Measurements from ENCODE around the gene GPC6. TPM values are rescaled to one million over a fixed set of nuclear protein-coding genes. Genes with fewer than 3 reads are reported as not detected.

GPC6 gene
- total RNA-seq, 1 donor from 2014 or later = 13.8 TPM

DNA sequence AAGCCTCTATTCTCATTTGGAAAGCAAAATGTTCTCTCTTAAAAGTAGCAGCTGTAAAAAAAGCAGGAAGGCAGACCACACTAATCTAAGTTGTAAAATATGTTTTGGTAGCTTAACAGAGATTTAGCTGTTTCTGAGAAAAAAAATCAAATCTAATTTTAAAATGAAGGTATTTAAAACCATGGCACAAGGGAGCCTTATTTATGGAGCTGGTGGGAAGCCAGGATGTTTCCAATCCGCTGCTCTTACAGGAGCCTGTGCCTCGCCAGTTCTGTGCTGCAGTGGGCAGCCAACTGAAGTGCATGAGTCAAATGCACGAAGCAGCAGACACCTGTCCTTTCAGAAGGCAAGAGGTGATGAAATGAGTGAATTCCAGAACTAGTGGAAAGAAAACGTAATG, 28.2 kb downstream of the GPC6 start:
- no peak overlapping the region for H3K4me3 ChIP-seq
- TF ChIP-seq POLR2AphosphoS5 (IDR thresholded peaks at IDR 0.05; ENCODE audit: insufficient read depth in 1 of 2, low read depth in 1 of 2) (no peak), POLR2A (IDR thresholded peaks at IDR 0.05) (no peak)
- TF ChIP-seq, protein P1, sequence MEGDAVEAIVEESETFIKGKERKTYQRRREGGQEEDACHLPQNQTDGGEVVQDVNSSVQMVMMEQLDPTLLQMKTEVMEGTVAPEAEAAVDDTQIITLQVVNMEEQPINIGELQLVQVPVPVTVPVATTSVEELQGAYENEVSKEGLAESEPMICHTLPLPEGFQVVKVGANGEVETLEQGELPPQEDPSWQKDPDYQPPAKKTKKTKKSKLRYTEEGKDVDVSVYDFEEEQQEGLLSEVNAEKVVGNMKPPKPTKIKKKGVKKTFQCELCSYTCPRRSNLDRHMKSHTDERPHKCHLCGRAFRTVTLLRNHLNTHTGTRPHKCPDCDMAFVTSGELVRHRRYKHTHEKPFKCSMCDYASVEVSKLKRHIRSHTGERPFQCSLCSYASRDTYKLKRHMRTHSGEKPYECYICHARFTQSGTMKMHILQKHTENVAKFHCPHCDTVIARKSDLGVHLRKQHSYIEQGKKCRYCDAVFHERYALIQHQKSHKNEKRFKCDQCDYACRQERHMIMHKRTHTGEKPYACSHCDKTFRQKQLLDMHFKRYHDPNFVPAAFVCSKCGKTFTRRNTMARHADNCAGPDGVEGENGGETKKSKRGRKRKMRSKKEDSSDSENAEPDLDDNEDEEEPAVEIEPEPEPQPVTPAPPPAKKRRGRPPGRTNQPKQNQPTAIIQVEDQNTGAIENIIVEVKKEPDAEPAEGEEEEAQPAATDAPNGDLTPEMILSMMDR (IDR thresholded peaks at IDR 0.05) = no peak
- no peaks in the 10 kb centered on the region for H3K4me1 ChIP-seq
- intact Hi-C loops (cut with DNase I) = no loop called here
- no peaks in the 10 kb centered on the region for H3K27me3 ChIP-seq
- no peak overlapping the region for H3K27ac ChIP-seq
- DNase-seq (ENCODE audit: extremely low spot score in 2 of 2) = no peak
- H3K9me3 ChIP-seq = no peaks in the 10 kb centered on the region
- H3K36me3 ChIP-seq = no peaks in the 10 kb centered on the region

DNA sequence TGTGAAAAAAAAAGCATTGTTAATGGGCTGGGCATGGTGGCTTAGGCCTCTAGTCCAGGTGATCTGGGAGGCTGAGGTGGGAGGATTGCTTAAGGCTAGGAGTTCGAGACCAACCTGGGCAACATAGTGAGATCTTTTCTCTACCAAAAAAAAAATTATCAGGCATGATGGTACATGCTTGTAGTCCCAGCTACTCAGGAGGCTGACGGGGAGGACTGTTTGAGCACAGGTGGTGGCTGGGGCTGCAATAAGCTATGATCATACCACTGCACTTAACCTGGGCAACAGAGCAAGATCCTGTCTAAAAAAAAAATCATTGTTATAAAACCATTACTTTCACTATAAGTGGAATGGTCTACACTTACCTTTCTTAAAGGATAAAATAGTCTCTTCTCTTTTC, 30.4 kb downstream of the GPC6 start:
- DNase-seq (ENCODE audit: extremely low spot score in 2 of 2) = no peak
- Histone ChIP-seq H3K27ac (no peak overlapping the region), H3K4me3 (no peak overlapping the region), H3K36me3 (no peaks in the 10 kb centered on the region), H3K9me3 (no peaks in the 10 kb centered on the region), H3K4me1 (no peaks in the 10 kb centered on the region), H3K27me3 (no peaks in the 10 kb centered on the region)
- intact Hi-C loops (cut with DNase I) = no loop called here
- TF ChIP-seq, protein P1 (IDR thresholded peaks at IDR 0.05) = no peak
- TF ChIP-seq POLR2A (IDR thresholded peaks at IDR 0.05) = no peak
- no peak for TF ChIP-seq POLR2AphosphoS5 (IDR thresholded peaks at IDR 0.05; ENCODE audit: insufficient read depth in 1 of 2, low read depth in 1 of 2)

DNA sequence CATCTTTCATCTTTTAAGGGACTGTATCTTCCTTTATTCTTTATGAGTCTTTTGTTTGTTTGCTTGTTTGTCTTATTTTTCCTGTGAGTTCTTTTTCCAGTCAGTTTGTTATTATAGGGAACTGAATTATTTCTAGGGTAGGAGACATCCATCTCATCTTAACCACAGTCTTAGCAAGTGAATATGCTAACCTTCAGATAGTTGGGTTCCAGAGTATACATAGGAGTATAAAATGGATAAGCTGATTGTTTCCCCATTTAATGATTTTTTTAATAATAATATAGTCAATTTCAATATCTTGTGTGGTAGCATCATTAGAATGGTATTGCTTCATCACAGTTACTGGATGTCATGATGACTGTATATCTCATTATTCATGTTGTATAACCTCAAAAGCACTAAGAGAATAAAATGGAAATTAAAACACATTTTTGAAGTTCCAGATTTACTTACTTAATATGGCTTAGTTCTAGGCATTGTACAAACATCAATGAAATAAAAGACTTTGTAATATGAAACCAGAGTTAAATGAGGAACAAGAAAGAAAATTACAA, 33.0 kb downstream of the GPC6 start:
- DNase-seq (ENCODE audit: extremely low spot score in 2 of 2) = no peak
- Histone ChIP-seq H3K36me3 (no peaks in the 10 kb centered on the region), H3K4me3 (no peak overlapping the region), H3K4me1 (no peaks in the 10 kb centered on the region), H3K9me3 (no peaks in the 10 kb centered on the region), H3K27me3 (no peaks in the 10 kb centered on the region), H3K27ac (no peak overlapping the region)
- intact Hi-C loops (cut with DNase I) = no loop called here
- TF ChIP-seq, protein P1 (IDR thresholded peaks at IDR 0.05) = no peak
- TF ChIP-seq POLR2AphosphoS5 (IDR thresholded peaks at IDR 0.05; ENCODE audit: insufficient read depth in 1 of 2, low read depth in 1 of 2) (no peak), POLR2A (IDR thresholded peaks at IDR 0.05) (no peak)

DNA sequence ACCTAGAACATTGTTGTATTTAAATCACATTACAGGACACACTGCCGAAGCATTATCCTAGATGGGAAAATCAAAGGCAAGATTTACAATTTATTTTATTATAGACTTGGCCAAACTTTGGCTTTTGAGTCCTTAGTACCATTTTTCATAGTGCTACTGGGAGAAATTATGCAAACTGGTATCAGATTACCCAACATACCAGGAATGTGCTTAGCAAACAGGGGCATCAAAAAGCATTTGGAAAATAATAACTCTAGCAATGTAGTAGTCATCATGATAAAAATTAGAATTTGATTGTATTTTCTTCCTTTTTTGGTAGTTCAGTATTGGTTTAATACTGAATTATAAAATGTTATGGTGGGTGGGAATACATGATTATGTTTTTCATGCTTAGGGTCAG, 34.0 kb downstream of the GPC6 start:
- intact Hi-C loops (cut with DNase I) = no loop called here
- Histone ChIP-seq H3K9me3 (no peaks in the 10 kb centered on the region), H3K36me3 (no peaks in the 10 kb centered on the region), H3K27ac (no peak overlapping the region), H3K4me3 (no peak overlapping the region), H3K27me3 (no peaks in the 10 kb centered on the region), H3K4me1 (no peaks in the 10 kb centered on the region)
- DNase-seq (ENCODE audit: extremely low spot score in 2 of 2) = no peak
- TF ChIP-seq POLR2AphosphoS5 (IDR thresholded peaks at IDR 0.05; ENCODE audit: insufficient read depth in 1 of 2, low read depth in 1 of 2) = no peak
- TF ChIP-seq, protein P1 (IDR thresholded peaks at IDR 0.05) = no peak

DNA sequence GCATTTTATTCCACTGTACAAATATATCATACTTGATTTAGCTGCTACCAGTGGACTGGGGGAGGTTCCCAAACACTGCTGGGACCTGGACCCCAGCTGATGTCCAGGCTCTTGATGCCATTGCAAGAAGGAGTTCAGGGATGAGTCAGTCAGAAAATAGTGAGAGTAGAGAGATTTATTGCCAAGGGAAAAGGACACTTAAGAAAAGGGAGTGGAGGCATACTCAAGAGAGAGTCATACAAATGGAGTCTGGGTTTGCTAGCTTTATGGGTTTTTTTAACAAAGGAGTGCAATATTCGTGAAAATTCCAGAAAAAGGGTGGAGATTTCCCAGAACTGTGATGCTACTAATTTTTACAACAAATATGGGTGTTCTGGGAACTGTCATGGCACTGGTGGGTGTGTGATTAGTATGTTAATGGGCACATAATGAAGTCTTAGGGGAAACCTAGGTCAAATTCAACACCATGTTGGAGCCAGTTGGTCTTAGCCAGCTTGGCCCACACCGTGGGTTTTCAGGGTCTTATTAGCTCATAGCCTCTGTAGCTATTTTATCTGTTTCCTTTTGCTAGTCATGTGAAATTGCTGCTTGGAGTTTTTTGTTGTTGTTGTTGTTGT, 36.2 kb downstream of the GPC6 start:
- no peak for DNase-seq (ENCODE audit: extremely low spot score in 2 of 2)
- intact Hi-C loops (cut with DNase I) = no loop called here
- TF ChIP-seq, protein P1 (IDR thresholded peaks at IDR 0.05) = no peak
- no peaks in the 10 kb centered on the region for H3K4me1 ChIP-seq
- H3K9me3 ChIP-seq = no peaks in the 10 kb centered on the region
- H3K27me3 ChIP-seq = no peaks in the 10 kb centered on the region
- H3K4me3 ChIP-seq = no peak overlapping the region
- H3K27ac ChIP-seq = no peak overlapping the region
- no peaks in the 10 kb centered on the region for H3K36me3 ChIP-seq

All from vagina (tissue), 2 donors.